Measurements from ENCODE around the gene UBL4A.

GRCh38 chrX:154482786-154483185 lies 3.6 kb downstream of the UBL4A start:
- TF ChIP-seq CTCF (IDR thresholded peaks at IDR 0.05; ENCODE audit: extremely low read depth in 1 of 2, insufficient read depth in 1 of 2, low read depth in 1 of 2, low read length in 2 of 2) (no peak), POLR2A (IDR thresholded peaks at IDR 0.05; ENCODE audit: low read depth, low read length) (no peak)
